Transverse colon (tissue), 4 donors: Measurements from ENCODE around the gene NECTIN1. TPM values are rescaled to one million over a fixed set of nuclear protein-coding genes. Genes with fewer than 3 reads are reported as not detected.

Experiments
- DNase-seq: peaks from one replicate; pipeline ENCODE4 v3.0.0-alpha.2; 2019
- H3K27ac ChIP-seq, 4 donors: fragments of 200-600 bp; sonication (generic); 2 replicates each; pipeline ENCODE4 v1.5.1; 2016 to 2018; ENCODE audit warnings: inconsistent platforms in 4 of 4
- H3K27me3 ChIP-seq: fragments of 200-600 bp; sonication (generic); 2 replicates; pipeline ENCODE4 v1.5.1; 2017; ENCODE audit warnings: inconsistent platforms
- H3K36me3 ChIP-seq, 4 donors: fragments of 200-600 bp; sonication (generic); 2 replicates each; pipeline ENCODE4 v1.5.1; 2017 to 2019; ENCODE audit warnings: inconsistent platforms in 4 of 4
- H3K4me1 ChIP-seq, 4 donors: fragments of 200-600 bp; sonication (generic); 2 replicates each; pipeline ENCODE4 v1.5.1; 2017 to 2020; ENCODE audit warnings: inconsistent platforms in 4 of 4
- H3K4me3 ChIP-seq, 4 donors: fragments of 200-600 bp; sonication (generic); 1 replicate in 1 of 4; 2 replicates in 3 of 4; pipeline versions ENCODE4 v1.5.1 to v1.6.1; 2017 to 2019; ENCODE audit warnings: inconsistent platforms in 4 of 4
- H3K9me3 ChIP-seq, 2 donors: fragments of 200-600 bp; sonication (generic); 2 replicates each; pipeline ENCODE4 v1.5.1; 2017 to 2019; ENCODE audit warnings: inconsistent platforms in 2 of 2
- CTCF ChIP-seq, 5 experiments: fragments of 200-600 bp in 3 of 5; fragments of 450-650 bp in 2 of 5; sonication (generic) in 3 of 5; IDR thresholded peaks; 1 replicate in 2 of 5; 2 replicates in 3 of 5; pipeline ENCODE4 v1.5.1; 2016 to 2017; ENCODE audit warnings: antibody characterized with exemption in 5 of 5, inconsistent platforms in 3 of 5, mild to moderate bottlenecking in 2 of 5, moderate library complexity in 1 of 5
- EP300 ChIP-seq: sonication (generic); formaldehyde crosslinking; IDR thresholded peaks from one replicate; pipeline ENCODE4 v1.6.1; 2017; ENCODE audit warnings: antibody characterized with exemption, low read depth
- POLR2A ChIP-seq: fragments of 450-650 bp; IDR thresholded peaks from one replicate; pipeline ENCODE4 v1.6.1; 2016; ENCODE audit warnings: antibody characterized with exemption, mild to moderate bottlenecking, moderate library complexity
- POLR2AphosphoS5 ChIP-seq, 3 donors: sonication (generic); formaldehyde crosslinking; IDR thresholded peaks; one replicate each; pipeline ENCODE4 v1.6.1; 2016; ENCODE audit warnings: antibody characterized with exemption in 3 of 3
- WGBS, 2 donors: methylation state at CpG; one replicate each; pipeline ENCODE4 v1.1.5; 2018; ENCODE audit warnings: low coverage in 1 of 2; 5-methylcytosine and 5-hydroxymethylcytosine counted together
- in situ Hi-C, 4 donors: fragments of 200-750 bp; cut with MboI; loops; one replicate each; pipeline versions ENCODE4 v1.15.0 to v1.15.1; 2017; ENCODE audit warnings: low sequenced_read_pairs in 3 of 4, low pct_ligation_motif_present in 1 of 4, low pct_unique_long_range_greater_than_20kb in 1 of 4
- intact Hi-C: fragments of 100-400 bp; cut with DNase I; formaldehyde crosslinking; loops from one replicate; pipeline ENCODE4 v1.15.1; 2023; ENCODE audit warnings: low total_unique reads
- total RNA-seq, 4 donors: library from RNA; depleted of rRNA; stranded (reverse); fragments of >200 nt; gene quantifications; one replicate each; pipeline ENCODE4 v1.1.0, GENCODE V29; 2016

The NECTIN1 gene
- total RNA-seq, 4 donors from 2014 or later = 11.0 to 71.2 (median 12.6) TPM

GRCh38 chr11:119739975-119740374 is 11.0 kb upstream of the NECTIN1 start:
- intact Hi-C loops = loop anchor here (10.0 kb wide), 1 partner anchor 255 kb away; no protein-coding TSS in a partner anchor
- Histone ChIP-seq H3K27ac (peak overlapping the region; percentile 77 to 82 (median 80)), H3K4me1 (peaks cover 6 to 62% (median 52%) of the 10 kb centered on the region in 4 donors), H3K4me3 (no peak overlapping the region), H3K36me3 (no peaks in the 10 kb centered on the region), H3K27me3 (peaks cover 22% of the 10 kb centered on the region), H3K9me3 (no peaks in the 10 kb centered on the region)
- DNase-seq = peak; percentile 85
- peak in 2 of 3 donors; percentile 36 to 51 for TF ChIP-seq POLR2AphosphoS5 (IDR thresholded peaks at IDR 0.05)
- peak; percentile 42 for TF ChIP-seq POLR2A
- TF ChIP-seq CTCF (IDR thresholded peaks at IDR 0.05) = no peak
- no peak for TF ChIP-seq EP300
- in situ Hi-C loops = loop anchor here in 2 of 4 donors (10.0 kb wide), 1 partner anchor 65 kb away; no protein-coding TSS in a partner anchor
- 45% methylated on average over 4 of the region's 4 CpGs; no CpG with 5 or more reads in 1 of the 2 donors for WGBS, 2 donors

- TF ChIP-seq CTCF (IDR thresholded peaks at IDR 0.05) (no peak), POLR2A (no peak), EP300 (no peak), POLR2AphosphoS5 (IDR thresholded peaks at IDR 0.05) (no peak)
- no peak overlapping the region for H3K4me3 ChIP-seq
- H3K36me3 ChIP-seq = no peaks in the 10 kb centered on the region
- H3K27me3 ChIP-seq = peaks cover 22% of the 10 kb centered on the region
- WGBS, 2 donors = 29% methylated on average over 8 of the region's 8 CpGs; no CpG with 5 or more reads in 1 of the 2 donors
- in situ Hi-C loops (loop anchor here in 2 of 4 donors (10.0 kb wide), 1 partner anchor 64 kb away; no protein-coding TSS in a partner anchor), intact Hi-C loops (no loop called here)
- peak; percentile 73 for DNase-seq
- H3K9me3 ChIP-seq = no peaks in the 10 kb centered on the region
- peak overlapping the region; percentile 77 to 82 (median 80) for H3K27ac ChIP-seq
- peaks cover 6 to 62% (median 52%) of the 10 kb centered on the region in 4 donors for H3K4me1 ChIP-seq
Observed at GRCh38 chr11:119739021-119739703, 10.2 kb upstream of the NECTIN1 start.

GRCh38 chr11:119738059-119738439 is 9.0 kb upstream of the NECTIN1 start:
- Histone ChIP-seq H3K36me3 (no peaks in the 10 kb centered on the region), H3K27ac (peak overlapping the region; percentile 77 to 82 (median 80)), H3K9me3 (no peaks in the 10 kb centered on the region), H3K27me3 (peaks cover 22% of the 10 kb centered on the region), H3K4me1 (peaks cover 6 to 57% (median 47%) of the 10 kb centered on the region in 4 donors), H3K4me3 (no peak overlapping the region)
- in situ Hi-C loops = loop anchor here in 2 of 4 donors (10.0 kb wide), 1 partner anchor 63 kb away; no protein-coding TSS in a partner anchor
- TF ChIP-seq POLR2AphosphoS5 (IDR thresholded peaks at IDR 0.05) (no peak), CTCF (IDR thresholded peaks at IDR 0.05) (no peak), EP300 (no peak), POLR2A (no peak)
- intact Hi-C loops = no loop called here
- DNase-seq = no peak
- WGBS, 2 donors = 73% methylated on average over 5 of the region's 5 CpGs; no CpG with 5 or more reads in 1 of the 2 donors

GRCh38 chr11:119737366-119738058 is 8.5 kb upstream of the NECTIN1 start:
- H3K9me3 ChIP-seq = no peaks in the 10 kb centered on the region
- WGBS, 2 donors = 69 to 89% methylated on average over 2 to 8 of the region's 8 CpGs
- no peak overlapping the region for H3K4me3 ChIP-seq
- in situ Hi-C loops = loop anchor here in 2 of 4 donors (10.0 kb wide), 1 partner anchor 63 kb away; no protein-coding TSS in a partner anchor
- intact Hi-C loops = no loop called here
- no peaks in the 10 kb centered on the region for H3K36me3 ChIP-seq
- TF ChIP-seq EP300 = no peak
- no peak for TF ChIP-seq POLR2A
- H3K4me1 ChIP-seq = peaks cover 4 to 51% (median 42%) of the 10 kb centered on the region in 4 donors
- peaks cover 17% of the 10 kb centered on the region for H3K27me3 ChIP-seq
- no peak for DNase-seq
- H3K27ac ChIP-seq = peak overlapping the region; percentile 77 to 82 (median 80)
